ENCODE data around the gene IL15. TPM values are rescaled to one million over a fixed set of nuclear protein-coding genes. Genes with fewer than 3 reads are reported as not detected.

The IL15 gene
- total and polyA plus RNA-seq, 8 donors: 1.2 to 15.6 (median 3.4) TPM

GRCh38 chr4:141668200-141668910, 32.0 kb downstream of the IL15 start:
- Histone ChIP-seq H3K36me3 (no peaks in the 10 kb centered on the region), H3K27me3 (no peaks in the 10 kb centered on the region), H3K27ac (no peak overlapping the region), H3K4me1 (no peaks in the 10 kb centered on the region), H3K4me3 (no peak overlapping the region), H3K9me3 (no peaks in the 10 kb centered on the region)
- TF ChIP-seq POLR2A (IDR thresholded peaks at IDR 0.05) (no peak), POLR2AphosphoS5 (IDR thresholded peaks at IDR 0.05) (no peak)
- 68 to 77% (median 75%) methylated on average over 3 of the region's 3 CpGs for WGBS, 5 donors
- no peak for DNase-seq
- intact Hi-C loops (cut with DNase I; ENCODE audit: low total_unique reads): no loop called here

- H3K27me3 ChIP-seq: no peaks in the 10 kb centered on the region
- H3K27ac ChIP-seq: no peak overlapping the region
- intact Hi-C loops (cut with DNase I; ENCODE audit: low total_unique reads): no loop called here
- no peaks in the 10 kb centered on the region for H3K9me3 ChIP-seq
- no peaks in the 10 kb centered on the region for H3K4me1 ChIP-seq
- H3K4me3 ChIP-seq: no peak overlapping the region
- no peak for DNase-seq
- no peaks in the 10 kb centered on the region for H3K36me3 ChIP-seq
- WGBS, 5 donors: 69 to 89% (median 81%) methylated on average over 1 of the region's 1 CpG
- TF ChIP-seq POLR2A (IDR thresholded peaks at IDR 0.05) (no peak), EP300 (IDR thresholded peaks at IDR 0.05) (no peak), POLR2AphosphoS5 (IDR thresholded peaks at IDR 0.05) (no peak)
Measured at GRCh38 chr4:141669501-141669900, 33.1 kb downstream of the IL15 start.

- TF ChIP-seq CTCF (IDR thresholded peaks at IDR 0.05): no peak
- no peak for TF ChIP-seq EP300 (IDR thresholded peaks at IDR 0.05)
- no peak for TF ChIP-seq POLR2A (IDR thresholded peaks at IDR 0.05)
- no peak for TF ChIP-seq POLR2AphosphoS5 (IDR thresholded peaks at IDR 0.05)
- H3K27ac ChIP-seq: no peak overlapping the region
- H3K9me3 ChIP-seq: no peaks in the 10 kb centered on the region
- no peak overlapping the region for H3K4me3 ChIP-seq
- H3K27me3 ChIP-seq: no peaks in the 10 kb centered on the region
- H3K4me1 ChIP-seq: peaks cover 0 to 5% (median 2%) of the 10 kb centered on the region in 4 donors
- 73 to 85% (median 80%) methylated on average over 2 of the region's 2 CpGs for WGBS, 5 donors
- intact Hi-C loops (cut with DNase I; ENCODE audit: low total_unique reads): no loop called here
- no peaks in the 10 kb centered on the region for H3K36me3 ChIP-seq
- no peak for DNase-seq
Measured at GRCh38 chr4:141675384-141675783, 39.0 kb downstream of the IL15 start.

- intact Hi-C loops (cut with DNase I; ENCODE audit: low total_unique reads): no loop called here
- Histone ChIP-seq H3K4me1 (peaks cover 0 to 9% (median 2%) of the 10 kb centered on the region in 4 donors), H3K36me3 (no peaks in the 10 kb centered on the region), H3K4me3 (no peak overlapping the region), H3K27me3 (no peaks in the 10 kb centered on the region), H3K27ac (no peak overlapping the region), H3K9me3 (no peaks in the 10 kb centered on the region)
- 48 to 81% (median 60%) methylated on average over 3 of the region's 3 CpGs for WGBS, 5 donors
- TF ChIP-seq POLR2A (IDR thresholded peaks at IDR 0.05) (no peak), CTCF (IDR thresholded peaks at IDR 0.05) (no peak), EP300 (IDR thresholded peaks at IDR 0.05) (no peak), POLR2AphosphoS5 (IDR thresholded peaks at IDR 0.05) (no peak)
- DNase-seq: no peak
Measured at GRCh38 chr4:141676087-141676670, 39.8 kb downstream of the IL15 start.

- no peaks in the 10 kb centered on the region for H3K9me3 ChIP-seq
- intact Hi-C loops (cut with DNase I; ENCODE audit: low total_unique reads): no loop called here
- no peak for TF ChIP-seq POLR2A (IDR thresholded peaks at IDR 0.05)
- TF ChIP-seq CTCF (IDR thresholded peaks at IDR 0.05): no peak
- no peak for TF ChIP-seq POLR2AphosphoS5 (IDR thresholded peaks at IDR 0.05)
- no peak for TF ChIP-seq EP300 (IDR thresholded peaks at IDR 0.05)
- DNase-seq: no peak
- no peaks in the 10 kb centered on the region for H3K36me3 ChIP-seq
- H3K4me3 ChIP-seq: no peak overlapping the region
- peaks cover 0 to 9% (median 2%) of the 10 kb centered on the region in 4 donors for H3K4me1 ChIP-seq
- 46 to 65% (median 58%) methylated on average over 4 of the region's 4 CpGs for WGBS, 5 donors
- no peak overlapping the region for H3K27ac ChIP-seq
- no peaks in the 10 kb centered on the region for H3K27me3 ChIP-seq
Measured at GRCh38 chr4:141680060-141680459, 43.7 kb downstream of the IL15 start.

All from stomach (tissue), 9 donors.